Midbrain (tissue), 1 donor: ENCODE results near the gene HES1.
A peak's percentile ranks its signal among the peaks of the same experiment; 100 is the strongest.
"Not testable (repeated sequence)": the region's sequence is repeated elsewhere in the genome, so short reads cannot be mapped to it uniquely, and the experiment has no call there.

Experiments used
- DNase-seq: peaks from one replicate; lab custom pipeline; 2025; lab: John Stamatoyannopoulos, UW

The HES1 gene, protein sequence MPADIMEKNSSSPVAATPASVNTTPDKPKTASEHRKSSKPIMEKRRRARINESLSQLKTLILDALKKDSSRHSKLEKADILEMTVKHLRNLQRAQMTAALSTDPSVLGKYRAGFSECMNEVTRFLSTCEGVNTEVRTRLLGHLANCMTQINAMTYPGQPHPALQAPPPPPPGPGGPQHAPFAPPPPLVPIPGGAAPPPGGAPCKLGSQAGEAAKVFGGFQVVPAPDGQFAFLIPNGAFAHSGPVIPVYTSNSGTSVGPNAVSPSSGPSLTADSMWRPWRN

DNA sequence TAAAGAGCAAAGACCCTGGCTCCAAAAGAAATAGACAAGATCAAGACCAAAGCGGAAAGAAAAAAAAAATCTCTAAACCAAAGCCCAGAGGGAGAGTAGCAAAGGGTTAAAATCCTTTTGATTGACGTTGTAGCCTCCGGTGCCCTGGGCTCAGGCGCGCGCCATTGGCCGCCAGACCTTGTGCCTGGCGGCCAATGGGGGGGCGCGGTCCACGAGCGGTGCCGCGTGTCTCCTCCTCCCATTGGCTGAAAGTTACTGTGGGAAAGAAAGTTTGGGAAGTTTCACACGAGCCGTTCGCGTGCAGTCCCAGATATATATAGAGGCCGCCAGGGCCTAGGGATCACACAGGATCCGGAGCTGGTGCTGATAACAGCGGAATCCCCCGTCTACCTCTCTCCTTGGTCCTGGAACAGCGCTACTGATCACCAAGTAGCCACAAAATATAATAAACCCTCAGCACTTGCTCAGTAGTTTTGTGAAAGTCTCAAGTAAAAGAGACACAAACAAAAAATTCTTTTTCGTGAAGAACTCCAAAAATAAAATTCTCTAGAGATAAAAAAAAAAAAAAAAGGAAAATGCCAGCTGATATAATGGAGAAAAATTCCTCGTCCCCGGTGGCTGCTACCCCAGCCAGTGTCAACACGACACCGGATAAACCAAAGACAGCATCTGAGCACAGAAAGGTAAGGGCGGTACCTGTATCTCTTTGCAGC is at the start of gene HES1:
Gene HES1 (plus strand): TSS at position 343 of the 713 bp plus-strand sequence. CDS start 233 bp downstream, at position 576.
- peak; percentile 80 for DNase-seq

DNA sequence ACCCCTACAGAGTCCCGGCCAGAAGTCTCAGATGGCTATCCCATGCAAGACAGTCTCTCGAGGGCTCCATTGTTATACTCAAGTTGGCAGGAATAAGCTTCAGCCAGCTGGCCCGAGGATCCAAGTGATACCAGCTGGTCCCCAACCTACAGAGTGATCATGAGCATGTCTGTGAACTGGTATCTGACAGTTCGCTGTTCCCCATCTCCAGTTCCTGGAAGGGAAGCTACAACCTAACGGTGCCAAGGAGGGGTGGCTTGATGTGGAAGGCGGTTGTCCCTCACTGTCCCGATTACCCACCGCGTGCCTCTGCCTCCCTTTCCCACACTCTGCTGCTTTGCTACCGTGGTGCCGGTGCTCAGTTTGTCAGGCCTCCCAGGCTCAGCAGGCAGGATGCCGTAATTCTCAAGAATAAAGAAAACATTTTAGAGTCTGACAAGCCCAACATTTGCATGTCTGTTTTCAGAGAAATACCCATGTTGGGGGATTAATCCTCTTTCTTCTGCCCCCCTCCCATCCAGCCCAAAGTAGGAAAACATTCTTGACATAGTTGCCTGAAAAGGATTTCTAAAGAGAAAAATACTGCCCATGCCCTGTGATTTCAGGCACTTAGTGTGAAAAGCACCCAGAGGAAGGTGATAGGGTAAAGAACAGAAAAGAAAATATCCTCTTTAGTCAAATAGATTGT is 49.4 kb upstream of the HES1 start:
- DNase-seq = no peak

DNA sequence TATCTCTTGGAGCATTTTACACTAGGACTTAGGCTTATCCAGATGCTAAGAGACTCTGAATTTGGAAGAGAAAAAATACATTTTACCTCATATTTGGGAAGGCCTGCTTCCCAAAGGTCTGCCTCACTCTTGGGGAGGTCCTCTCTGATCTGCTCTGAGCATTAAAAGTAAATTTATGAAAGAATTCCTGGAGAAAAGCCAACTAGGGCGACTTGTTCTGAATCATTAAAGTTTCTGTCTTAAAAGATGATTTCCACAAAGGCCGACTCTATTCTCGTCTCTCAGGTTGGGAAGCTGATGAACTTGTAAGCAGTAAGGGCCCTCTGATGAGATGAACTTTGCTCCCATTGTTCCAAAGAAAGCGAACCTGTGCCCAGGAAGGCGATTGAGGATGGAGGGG is 48.7 kb upstream of the HES1 start:
- no peak for DNase-seq

DNA sequence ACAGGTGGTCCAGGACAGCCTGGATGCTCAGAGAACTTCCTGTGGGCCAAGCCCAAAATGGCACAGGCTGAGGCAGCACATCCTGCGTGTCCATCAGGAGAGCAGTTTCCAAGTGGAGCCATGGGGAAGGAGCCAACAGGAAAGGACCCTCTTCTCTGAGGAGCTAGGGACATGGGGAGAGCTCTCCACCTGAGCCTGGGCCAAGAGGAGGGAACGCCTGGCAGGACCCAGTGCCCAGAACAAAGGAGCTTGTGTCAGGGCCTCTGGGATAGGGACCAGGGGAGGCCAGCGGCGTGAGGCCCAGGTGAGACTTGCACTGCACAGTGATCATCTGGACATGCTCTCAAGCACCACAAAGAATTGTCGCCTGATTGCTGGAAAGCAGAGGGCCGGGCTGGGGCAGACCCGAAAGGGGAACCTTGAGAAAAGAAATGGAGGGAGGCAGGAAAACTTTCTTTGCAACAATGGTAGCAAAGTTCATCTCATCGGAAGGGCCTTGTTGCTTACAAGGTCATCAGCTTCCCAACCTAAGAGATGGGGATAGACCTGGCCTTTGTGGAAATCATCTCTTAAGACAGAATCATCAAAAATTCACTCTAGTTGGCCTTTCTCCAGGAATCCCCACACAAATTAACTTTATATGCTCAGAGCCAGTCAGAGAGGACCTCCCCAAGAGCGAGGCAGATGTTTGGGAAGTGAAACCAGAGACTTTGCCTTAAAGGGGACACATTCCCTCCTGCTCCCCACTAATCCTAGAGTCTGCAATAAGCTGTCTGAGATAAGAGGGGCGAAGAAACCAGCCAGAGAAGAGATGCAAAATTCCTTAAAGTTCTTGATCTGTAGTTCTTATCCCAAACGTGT is 47.7 kb upstream of the HES1 start:
- no peak for DNase-seq

DNA sequence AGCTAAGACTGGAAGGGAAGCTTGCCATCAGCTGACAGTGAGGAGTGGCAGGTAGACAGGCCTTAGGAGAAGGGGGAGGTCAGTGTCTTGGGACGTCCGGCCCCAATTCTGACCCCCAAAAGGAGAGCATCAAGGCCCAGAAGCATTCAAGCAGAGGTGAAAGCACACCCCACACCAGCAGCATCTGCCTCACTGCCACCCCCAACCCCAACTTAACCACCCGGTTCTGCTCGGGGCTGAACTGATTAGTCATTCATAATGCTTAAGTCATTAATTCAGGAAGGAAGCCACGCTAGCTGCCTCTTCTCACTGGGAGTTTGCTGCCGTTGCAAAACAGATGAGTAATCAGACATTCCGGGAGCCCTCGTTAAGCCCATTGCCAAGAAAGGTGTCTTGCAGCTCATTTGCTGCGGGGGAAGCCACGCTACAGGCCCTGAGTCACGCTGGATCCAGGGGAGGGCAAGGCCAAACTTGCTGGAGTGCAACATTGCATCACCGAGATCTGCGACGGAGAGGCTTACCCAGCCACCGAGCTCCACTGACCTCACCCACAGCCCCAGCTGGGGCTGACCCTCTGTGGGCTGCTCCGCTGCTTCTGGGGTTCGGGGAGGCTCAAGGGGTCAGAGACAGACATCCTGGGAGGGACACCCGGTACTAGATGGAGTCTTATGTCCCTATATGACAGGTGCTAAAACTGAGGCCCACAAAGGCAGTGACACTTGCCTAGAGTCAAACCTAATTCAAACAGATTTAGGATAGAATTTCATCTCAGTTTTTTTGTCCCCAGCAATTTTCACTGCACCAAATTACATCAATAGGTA is 46.4 kb upstream of the HES1 start:
- no peak for DNase-seq

DNA sequence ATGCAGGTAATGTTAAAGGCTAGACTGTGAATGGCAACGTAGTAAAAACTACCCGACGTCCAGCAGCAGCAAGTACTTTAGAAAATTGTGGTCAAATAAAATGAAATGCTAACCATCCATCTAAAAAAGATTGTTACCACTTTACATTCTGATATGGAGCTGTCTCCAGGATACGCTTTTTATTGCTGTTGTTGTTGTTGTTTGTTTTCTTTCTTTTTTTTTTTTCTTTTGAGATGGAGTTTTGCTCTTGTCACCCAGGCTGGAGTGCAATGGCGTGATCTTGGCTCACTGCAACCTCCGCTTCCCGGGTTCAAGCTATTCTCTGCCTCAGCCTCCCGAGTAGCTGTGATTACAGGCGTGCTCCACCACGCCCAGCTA is 45.8 kb upstream of the HES1 start:
- not testable (repeated sequence) for DNase-seq

DNA sequence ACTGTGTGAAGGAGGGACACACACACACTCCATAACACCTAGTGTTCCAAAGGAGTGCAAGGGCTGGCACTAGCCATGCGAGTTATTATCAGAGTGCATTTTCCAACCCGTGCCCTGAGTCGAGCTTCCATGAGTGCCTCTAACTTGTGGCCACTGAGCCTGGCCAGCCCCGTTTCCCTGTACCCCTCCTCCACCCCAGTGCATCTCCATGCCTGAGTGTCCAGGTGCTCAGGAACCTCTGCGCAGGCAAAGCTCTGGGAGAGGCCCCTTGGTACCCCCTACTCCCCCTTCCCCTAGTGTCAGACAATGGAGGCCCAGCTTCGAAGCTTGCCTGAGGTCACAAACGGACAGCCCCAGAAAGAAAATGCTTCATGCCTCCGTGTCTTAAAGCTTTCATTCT is 45.2 kb upstream of the HES1 start:
- DNase-seq = no peak

DNA sequence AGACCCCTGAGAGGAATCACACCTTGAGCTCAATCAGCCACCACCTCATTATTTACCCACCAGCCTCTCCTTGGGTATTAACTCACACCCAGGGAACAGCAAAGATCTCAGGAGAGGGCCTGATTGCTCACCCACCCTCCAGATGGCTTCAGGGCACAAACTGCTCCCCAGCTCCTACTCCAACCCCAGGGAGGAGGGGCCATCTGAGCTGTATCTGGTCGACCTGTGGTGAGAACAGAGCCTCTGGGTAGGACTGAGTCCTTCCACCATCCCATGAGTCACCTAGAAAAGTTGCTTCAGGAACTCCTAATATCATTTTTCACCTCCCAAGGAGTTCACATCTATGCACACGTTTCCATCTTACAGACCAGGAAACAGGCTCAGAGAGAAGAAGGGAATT is 44.8 kb upstream of the HES1 start:
- DNase-seq = no peak

DNA sequence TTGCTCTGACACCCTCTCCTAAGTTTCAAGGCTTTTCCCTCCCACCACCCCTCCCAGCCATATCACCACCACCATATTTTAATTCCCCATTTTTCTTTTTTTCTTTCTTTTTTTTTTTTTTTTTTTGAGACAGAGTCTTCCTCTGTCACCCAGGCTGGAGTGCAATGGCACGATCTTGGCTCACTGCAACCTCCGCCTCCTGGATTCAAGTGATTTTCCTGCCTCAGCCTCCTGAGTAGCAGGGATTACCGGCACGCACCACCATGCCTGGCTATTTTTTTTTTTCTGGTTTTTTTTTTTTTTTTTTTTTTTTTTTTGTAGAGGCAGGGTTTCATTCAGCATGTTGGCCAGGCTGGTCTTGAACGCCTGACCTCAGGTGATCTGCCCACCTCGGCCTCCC is 44.1 kb upstream of the HES1 start:
- not testable (repeated sequence) for DNase-seq

DNA sequence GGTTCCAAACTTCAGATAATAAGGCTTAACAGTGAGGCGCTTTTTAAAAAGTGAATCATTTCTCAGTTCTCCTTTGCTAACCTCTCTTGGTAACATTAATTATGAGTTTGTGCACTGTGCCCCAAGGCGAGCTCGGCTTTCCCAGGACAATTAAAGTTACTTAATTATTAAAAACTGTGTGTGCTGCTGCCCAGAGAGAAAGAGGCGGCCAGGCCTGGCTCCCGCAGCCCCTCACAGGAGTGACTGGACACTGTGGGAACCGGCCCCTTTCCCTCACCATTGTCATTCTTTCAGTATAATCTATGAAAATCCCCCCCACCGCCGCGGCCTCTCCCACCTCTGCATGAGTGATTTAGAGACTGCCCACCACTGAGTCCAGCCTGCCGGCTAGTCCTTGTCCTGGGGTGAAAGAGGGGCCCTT is 43.1 kb upstream of the HES1 start:
- no peak for DNase-seq

DNA sequence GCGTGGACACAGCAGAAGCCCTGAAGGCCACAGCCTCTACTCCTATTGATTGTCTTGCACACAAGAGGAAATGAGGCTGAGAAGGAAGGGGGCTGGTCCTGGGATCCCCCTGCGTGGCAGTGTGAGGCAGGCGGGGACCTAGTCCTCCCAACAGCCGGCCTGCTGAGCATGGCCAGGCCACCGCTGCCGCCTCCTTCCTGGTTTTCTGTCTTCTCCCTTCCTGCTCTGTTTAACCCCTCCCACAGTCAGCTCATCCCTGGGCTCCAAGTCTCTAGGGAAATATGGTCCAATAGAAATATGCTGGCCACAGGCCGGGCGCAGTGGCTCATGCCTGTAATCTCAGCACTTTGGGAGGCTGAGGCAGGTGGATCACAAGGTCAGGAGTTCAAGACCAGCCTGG is 42.1 kb upstream of the HES1 start:
- DNase-seq = no peak

DNA sequence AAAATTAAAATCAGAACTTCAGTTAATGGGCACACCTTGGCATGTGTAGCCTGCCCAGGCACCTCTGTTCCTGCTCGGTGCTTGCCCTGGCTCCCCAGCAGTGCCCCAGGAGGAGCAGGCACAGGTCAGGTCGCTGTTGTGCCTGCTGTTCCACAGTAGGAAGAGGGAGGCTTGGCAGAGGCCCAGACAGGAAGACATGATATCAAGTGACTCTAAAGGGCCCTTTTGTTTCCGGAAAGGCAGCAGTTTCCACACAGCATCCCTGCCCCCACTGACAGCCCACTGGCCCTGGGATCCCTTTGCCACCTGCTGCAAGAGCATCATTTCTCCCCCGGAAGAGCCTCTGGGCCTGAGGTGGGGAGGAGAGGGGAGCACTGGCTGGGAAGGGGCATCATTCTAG is 40.5 kb upstream of the HES1 start:
- no peak for DNase-seq

DNA sequence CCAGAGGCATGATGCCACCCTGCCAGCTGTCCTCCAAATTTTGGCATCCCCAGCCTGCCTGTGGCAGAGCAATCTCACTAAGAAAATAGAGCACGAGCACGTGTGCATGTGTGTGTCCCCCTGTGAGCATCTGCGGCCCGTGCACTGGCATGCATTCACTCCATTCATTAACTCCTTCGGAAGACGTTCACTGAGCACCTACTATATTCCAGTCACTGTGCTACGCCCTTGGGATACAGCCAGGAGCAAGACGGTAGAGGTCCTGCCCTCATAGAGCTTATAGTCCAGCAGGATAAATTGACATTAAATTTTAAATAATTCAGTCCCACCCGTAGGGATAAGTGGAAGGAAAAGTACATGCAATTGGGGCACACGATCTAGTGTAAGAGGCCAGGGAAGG is 40.0 kb upstream of the HES1 start:
- DNase-seq = no peak

DNA sequence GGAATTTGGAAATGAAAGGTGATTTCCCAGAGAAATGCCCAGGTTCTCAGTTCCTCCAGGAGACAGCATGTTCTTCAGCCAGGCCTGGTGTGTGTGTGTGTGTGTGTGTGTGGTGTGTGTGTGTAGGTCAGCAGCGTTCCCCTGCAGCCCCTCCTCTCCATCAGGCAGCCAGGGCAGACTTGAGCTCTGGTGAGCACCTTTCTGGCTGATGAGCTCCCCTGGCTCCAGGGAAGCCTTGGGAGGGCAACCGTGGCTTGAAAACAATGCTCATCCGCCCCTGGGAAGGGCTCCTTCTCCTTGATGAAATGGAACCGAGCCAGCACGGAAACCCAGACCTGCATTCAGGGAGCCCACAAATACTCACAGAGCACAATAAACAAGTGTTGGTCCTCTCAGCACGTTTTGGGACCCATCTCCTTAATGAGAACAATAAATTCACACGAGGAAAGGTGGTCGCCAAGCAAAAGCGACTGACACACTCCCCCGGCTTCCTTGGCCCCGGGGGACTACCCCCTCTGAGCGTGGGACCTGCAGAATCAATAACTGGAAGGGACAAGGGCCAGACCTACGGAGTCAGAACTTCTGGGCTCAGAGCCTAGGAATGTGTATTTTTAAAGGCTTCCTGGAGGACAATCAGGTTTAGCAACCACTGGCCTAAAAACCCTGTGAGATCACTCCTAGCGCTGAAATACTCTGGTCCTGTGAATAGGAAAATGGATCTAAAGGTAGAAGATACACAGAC is 38.6 kb upstream of the HES1 start:
- DNase-seq = no peak

DNA sequence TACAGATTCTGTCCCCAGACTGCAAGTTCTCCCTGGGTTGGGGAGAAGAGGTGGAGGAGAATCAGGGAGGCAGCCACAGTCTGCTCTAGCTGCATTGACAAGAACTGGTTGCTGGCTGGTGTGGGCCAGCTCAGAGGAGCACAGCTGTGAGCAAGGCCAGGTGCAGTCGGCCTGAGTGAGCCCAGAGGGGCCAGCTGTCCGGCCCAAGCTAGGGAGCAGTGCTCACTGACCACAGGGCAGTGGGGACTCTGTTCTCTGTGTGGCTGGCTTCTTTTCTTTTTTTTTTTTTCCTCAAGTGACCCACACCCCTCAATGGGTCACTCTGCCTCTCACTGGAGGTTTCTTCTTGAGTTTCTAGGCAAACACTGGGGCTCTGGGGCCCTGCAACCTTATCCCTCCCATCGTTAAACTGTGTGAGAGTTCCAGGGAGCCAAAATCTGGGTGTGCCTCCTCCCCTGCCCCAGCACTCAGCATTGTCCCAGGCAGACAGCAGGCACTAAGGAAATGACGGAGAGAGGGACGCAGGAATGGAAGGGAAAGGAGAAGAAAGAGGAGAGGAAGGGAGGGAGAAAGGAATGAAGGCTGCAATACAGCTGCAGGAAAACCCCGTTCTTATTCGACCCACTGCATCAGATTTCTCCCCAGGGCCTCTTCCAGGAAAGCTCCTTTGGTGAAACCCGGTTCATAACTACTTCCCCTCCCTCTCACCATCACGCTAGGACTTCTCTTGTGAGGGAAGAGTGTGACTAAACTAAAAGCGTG is 37.7 kb upstream of the HES1 start:
- no peak for DNase-seq

DNA sequence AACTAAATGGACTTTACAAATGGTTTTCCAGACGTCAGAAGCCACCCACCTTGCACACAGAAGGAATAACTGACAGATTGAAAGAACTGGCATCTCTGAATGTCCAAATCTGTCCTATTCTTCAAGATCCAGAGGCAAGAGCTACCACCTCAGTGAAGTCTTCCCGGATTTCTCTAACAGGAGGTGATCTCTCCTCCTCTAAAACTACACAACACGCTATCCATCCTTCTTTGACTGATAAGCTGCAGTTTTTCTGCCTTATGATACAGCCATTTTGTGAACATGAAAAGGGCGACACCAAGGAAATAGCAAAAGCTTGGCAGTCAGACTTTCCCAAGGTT is 37.1 kb upstream of the HES1 start:
- DNase-seq = no peak

DNA sequence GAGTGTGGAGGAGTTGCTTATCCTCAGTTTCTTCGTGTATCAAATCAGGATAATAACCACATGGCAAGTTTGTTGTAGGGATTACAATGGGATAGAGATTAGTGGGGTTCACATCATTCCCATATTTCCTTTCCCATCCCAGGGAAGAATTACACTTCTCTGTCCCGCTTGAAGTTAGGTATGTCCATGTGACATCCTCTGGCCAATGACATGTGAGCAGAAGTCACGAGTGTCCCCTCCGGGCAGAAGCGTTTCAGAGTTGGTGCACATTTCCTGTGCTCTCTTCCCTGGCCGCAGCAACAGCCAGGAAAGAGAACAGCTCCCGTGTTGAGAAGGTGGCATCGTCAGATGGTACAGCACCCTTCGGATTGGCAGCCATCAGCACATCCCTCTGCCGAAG is 36.7 kb upstream of the HES1 start:
- no peak for DNase-seq

DNA sequence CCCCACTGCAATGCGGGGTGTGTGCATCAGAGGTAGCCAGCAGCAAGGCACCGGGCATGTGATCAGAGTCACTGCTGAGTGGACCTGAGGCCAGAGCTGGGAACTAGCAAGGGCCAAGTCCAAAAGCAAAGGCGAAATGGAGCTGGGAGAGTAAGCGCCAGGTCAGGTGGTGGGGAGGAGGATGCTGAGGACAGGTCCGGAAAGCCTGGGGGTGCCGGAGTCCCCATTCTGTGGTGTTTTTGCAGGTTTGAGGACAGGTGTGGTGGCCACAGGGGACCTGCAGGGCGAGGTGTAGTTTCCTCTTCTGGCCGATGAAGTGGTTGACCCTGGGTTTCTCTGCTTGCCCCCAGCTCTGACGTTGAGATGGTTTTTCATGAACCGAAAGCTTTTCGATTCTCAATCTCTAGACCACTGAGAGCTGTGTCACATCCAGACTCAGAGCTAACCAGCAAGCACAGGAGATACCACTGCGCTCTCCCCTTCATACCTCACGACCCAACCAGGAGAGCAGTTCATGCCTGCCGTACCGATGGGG is 35.0 kb upstream of the HES1 start:
- DNase-seq = no peak

DNA sequence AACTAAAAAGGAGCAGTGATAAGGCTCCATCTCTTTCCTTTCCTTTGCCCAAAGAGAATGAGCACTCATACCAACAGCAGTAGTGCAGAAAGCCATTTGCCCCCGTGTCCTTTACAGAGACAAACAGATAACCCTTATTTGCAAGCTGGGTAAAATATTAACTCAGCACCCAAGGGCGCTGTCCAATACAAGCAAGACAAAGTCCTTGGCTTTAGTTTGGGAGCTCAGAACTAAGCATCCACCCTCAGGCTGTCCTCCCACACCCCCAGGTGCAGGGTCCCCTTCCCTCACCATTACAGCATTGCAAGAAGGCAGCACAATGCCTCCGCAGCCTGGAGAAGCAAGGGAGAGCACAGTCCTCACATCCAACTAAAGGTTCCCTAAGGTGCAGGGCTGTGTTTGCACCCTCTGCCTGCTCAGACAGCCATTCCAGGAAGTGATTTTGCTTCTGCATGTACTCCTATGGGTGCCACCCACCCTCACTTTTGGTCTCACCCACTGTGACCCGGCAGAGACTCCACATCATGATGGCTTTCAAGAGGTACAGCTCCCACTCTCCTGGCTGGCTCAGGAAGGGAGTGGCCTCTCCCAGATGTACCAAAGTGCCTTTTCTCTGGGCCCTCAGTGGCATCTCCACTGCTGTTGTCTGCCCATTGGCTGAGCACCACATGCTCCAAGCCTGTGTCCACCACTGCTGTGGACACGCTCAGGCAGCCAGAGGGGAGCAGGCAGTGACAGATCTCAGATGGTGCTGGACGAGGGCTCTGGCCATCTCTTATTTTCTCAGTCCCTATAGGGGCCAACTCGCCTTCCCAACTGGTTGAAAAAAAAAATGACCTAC is 34.1 kb upstream of the HES1 start:
- no peak for DNase-seq
